ENCODE results near the gene PSD2.

- TF ChIP-seq YY1 (IDR thresholded peaks at IDR 0.05; ENCODE audit: insufficient read depth, insufficient read length): no peak
- TF ChIP-seq SUZ12 (IDR thresholded peaks at IDR 0.05; ENCODE audit: extremely low read depth, insufficient read depth, insufficient read length): no peak
These were observed 89.7 kb downstream of the PSD2 start for GRCh38 chr5:139885172-139885856.

All from NT2/D1 (cell line).